NT2/D1 (cell line): ENCODE results near the gene COLEC12.

Experiments used
- DNase-seq: peaks from one replicate; pipeline ENCODE4 v3.0.0-alpha.2; 2011; ENCODE audit warnings: low read depth, low spot score
- H3K27me3 ChIP-seq: 2 replicates; pipeline ENCODE4 v1.6.0; 2011; ENCODE audit warnings: mild to moderate bottlenecking; ENCODE audit not compliant: insufficient read length, insufficient read depth
- H3K36me3 ChIP-seq: 2 replicates; pipeline ENCODE4 v1.6.1; 2011; ENCODE audit warnings: mild to moderate bottlenecking, low read length, mixed read lengths; ENCODE audit not compliant: insufficient read depth, insufficient read length
- H3K4me1 ChIP-seq: 2 replicates; pipeline ENCODE4 v1.5.1; 2011; ENCODE audit not compliant: insufficient read depth, insufficient read length
- H3K4me3 ChIP-seq: 2 replicates; pipeline ENCODE4 v1.5.1; 2011; ENCODE audit warnings: low read depth; ENCODE audit not compliant: insufficient read length
- H3K9ac ChIP-seq: 2 replicates; pipeline ENCODE4 v1.6.0; 2011; ENCODE audit warnings: low read depth; ENCODE audit not compliant: insufficient read length
- H3K9me3 ChIP-seq: 2 replicates; pipeline ENCODE4 v1.5.1; 2011; ENCODE audit warnings: mild to moderate bottlenecking, low read length; ENCODE audit not compliant: insufficient read depth
- SUZ12 ChIP-seq: IDR thresholded peaks from 2 replicates; pipeline ENCODE4 v1.6.1; 2011; ENCODE audit not compliant: insufficient read length, insufficient read depth; ENCODE audit errors: extremely low read depth
- YY1 ChIP-seq: IDR thresholded peaks from 2 replicates; pipeline ENCODE4 v1.6.1; 2011; ENCODE audit not compliant: insufficient read length, insufficient read depth
- ZNF274 ChIP-seq: IDR thresholded peaks from 2 replicates; pipeline ENCODE4 v1.6.1; 2011; ENCODE audit warnings: mild to moderate bottlenecking, low read depth, low read length

COLEC12 gene

GRCh38 chr18:379681-380330 is 120.7 kb downstream of the COLEC12 start:
- no peaks in the 10 kb centered on the region for H3K4me1 ChIP-seq
- H3K4me3 ChIP-seq = no peak overlapping the region
- no peak overlapping the region for H3K9ac ChIP-seq
- TF ChIP-seq YY1 (no peak), SUZ12 (no peak), ZNF274 (0 out of 2 replicates have a peak, but pooled peaks have one; percentile 29)
- H3K9me3 ChIP-seq = no peaks in the 10 kb centered on the region
- no peaks in the 10 kb centered on the region for H3K36me3 ChIP-seq
- no peaks in the 10 kb centered on the region for H3K27me3 ChIP-seq
- DNase-seq = no peak

DNA sequence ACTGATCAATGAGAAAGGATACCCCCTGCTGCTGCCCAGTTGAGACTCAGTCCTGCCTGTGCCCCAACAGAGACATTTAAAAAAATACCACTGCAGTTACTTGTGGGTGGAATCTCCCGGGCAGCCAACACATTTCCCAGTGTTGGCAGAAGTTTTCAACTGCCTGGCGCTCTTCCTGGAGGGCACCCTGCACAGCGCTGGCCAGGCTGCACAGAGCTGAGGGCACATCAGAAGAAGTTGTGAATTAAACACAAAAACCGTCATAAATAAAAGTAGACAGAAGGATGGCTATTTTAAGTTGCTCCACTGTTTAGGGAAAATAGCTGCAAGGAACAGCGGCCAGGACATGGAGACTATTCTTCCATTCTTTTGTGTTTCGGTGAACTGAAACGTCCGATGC is 122.4 kb downstream of the COLEC12 start:
- TF ChIP-seq ZNF274 (no peak), SUZ12 (no peak), YY1 (no peak)
- Histone ChIP-seq H3K9me3 (no peaks in the 10 kb centered on the region), H3K9ac (no peak overlapping the region), H3K4me3 (no peak overlapping the region), H3K27me3 (no peaks in the 10 kb centered on the region), H3K4me1 (no peaks in the 10 kb centered on the region), H3K36me3 (no peaks in the 10 kb centered on the region)
- no peak for DNase-seq

GRCh38 chr18:377088-377487 is 123.4 kb downstream of the COLEC12 start:
- Histone ChIP-seq H3K36me3 (no peaks in the 10 kb centered on the region), H3K4me3 (no peak overlapping the region), H3K27me3 (no peaks in the 10 kb centered on the region), H3K4me1 (no peaks in the 10 kb centered on the region), H3K9ac (no peak overlapping the region), H3K9me3 (no peaks in the 10 kb centered on the region)
- TF ChIP-seq YY1 = no peak
- TF ChIP-seq SUZ12 = no peak
- no peak for TF ChIP-seq ZNF274
- no peak for DNase-seq

- Histone ChIP-seq H3K4me1 (peaks cover 2% of the 10 kb centered on the region), H3K9ac (no peak overlapping the region), H3K4me3 (no peak overlapping the region), H3K27me3 (no peaks in the 10 kb centered on the region), H3K9me3 (no peaks in the 10 kb centered on the region), H3K36me3 (no peaks in the 10 kb centered on the region)
- no peak for DNase-seq
- TF ChIP-seq ZNF274 (no peak), SUZ12 (no peak), YY1 (no peak)
These were observed 124.2 kb downstream of the COLEC12 start for GRCh38 chr18:376311-376710.

GRCh38 chr18:374721-375168 is 125.8 kb downstream of the COLEC12 start:
- Histone ChIP-seq H3K36me3 (no peaks in the 10 kb centered on the region), H3K9ac (no peak overlapping the region), H3K27me3 (no peaks in the 10 kb centered on the region), H3K4me3 (no peak overlapping the region), H3K4me1 (peaks cover 2% of the 10 kb centered on the region), H3K9me3 (no peaks in the 10 kb centered on the region)
- DNase-seq = no peak
- TF ChIP-seq YY1 (no peak), ZNF274 (no peak), SUZ12 (no peak)

DNA sequence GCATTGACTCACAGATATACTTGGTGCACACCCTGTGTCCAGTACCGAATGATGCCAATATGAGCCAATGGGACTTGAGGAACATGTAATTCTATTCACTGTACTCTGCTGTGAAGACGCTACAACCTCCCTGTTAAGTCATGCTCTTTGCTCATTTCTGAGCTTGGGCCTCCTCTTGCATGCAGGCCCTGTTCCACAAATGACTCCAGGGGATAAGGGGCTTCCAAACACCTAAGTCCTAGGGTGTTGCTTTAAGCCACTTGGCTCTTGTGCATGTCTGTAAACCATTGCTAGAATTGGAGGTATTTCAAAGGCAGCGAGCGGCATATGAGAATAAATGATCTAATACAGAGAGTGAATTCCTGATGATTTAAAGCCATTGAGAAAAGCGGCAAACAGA is 126.7 kb downstream of the COLEC12 start:
- Histone ChIP-seq H3K4me1 (peaks cover 2% of the 10 kb centered on the region), H3K9me3 (no peaks in the 10 kb centered on the region), H3K36me3 (no peaks in the 10 kb centered on the region), H3K4me3 (no peak overlapping the region), H3K27me3 (no peaks in the 10 kb centered on the region), H3K9ac (no peak overlapping the region)
- no peak for DNase-seq
- TF ChIP-seq ZNF274 (no peak), YY1 (no peak), SUZ12 (no peak)

- Histone ChIP-seq H3K4me3 (no peak overlapping the region), H3K4me1 (peaks cover 5% of the 10 kb centered on the region), H3K27me3 (no peaks in the 10 kb centered on the region), H3K9ac (no peak overlapping the region), H3K36me3 (no peaks in the 10 kb centered on the region), H3K9me3 (no peaks in the 10 kb centered on the region)
- TF ChIP-seq SUZ12 = no peak
- no peak for TF ChIP-seq YY1
- TF ChIP-seq ZNF274 = no peak
- no peak for DNase-seq
These were observed 128.9 kb downstream of the COLEC12 start for GRCh38 chr18:371609-371982.
